CD4-positive, alpha-beta memory T cell (primary cell): ENCODE measurements around the gene ASPN. TPM values are rescaled to one million over a fixed set of nuclear protein-coding genes. Genes with fewer than 3 reads are reported as not detected.

Experiments
- CTCF ChIA-PET: fragments of 350-600 bp; sonication (Branson Sonifier 250); formaldehyde crosslinking; loops from one replicate; lab custom pipeline; 2021; ENCODE audit warnings: inconsistent platforms; ENCODE audit not compliant: partially characterized antibody; lab: Charles Lee
- POLR2A ChIA-PET: fragments of 350-600 bp; sonication (Branson Sonifier 250); formaldehyde crosslinking; loops from one replicate; lab custom pipeline; 2021; ENCODE audit not compliant: partially characterized antibody; lab: Charles Lee
- DNase-seq, 5 donors: peaks; one replicate each; pipeline versions ENCODE4 v3.0.0 to v3.0.0-alpha.2; 2020 to 2022; ENCODE audit warnings: mixed read lengths in 1 of 5
- H3K27ac ChIP-seq: one replicate; pipeline ENCODE4 v1.7.0; 2013; ENCODE audit warnings: low read depth, low read length
- H3K27me3 ChIP-seq: 2 replicates; pipeline ENCODE4 v1.7.0; 2013; ENCODE audit warnings: mild to moderate bottlenecking, low read length, moderate library complexity; ENCODE audit not compliant: insufficient read depth
- H3K36me3 ChIP-seq: 2 replicates; pipeline ENCODE4 v1.7.0; 2013; ENCODE audit warnings: mild to moderate bottlenecking, low read length, moderate library complexity; ENCODE audit not compliant: insufficient read depth
- H3K4me1 ChIP-seq: 2 replicates; pipeline ENCODE4 v1.7.0; 2013; ENCODE audit warnings: mild to moderate bottlenecking, low read length, moderate library complexity; ENCODE audit not compliant: insufficient read depth
- H3K4me3 ChIP-seq, 2 donors: one replicate each; pipeline ENCODE4 v1.7.0; 2013; ENCODE audit warnings: low read length in 2 of 2, mild to moderate bottlenecking in 1 of 2
- H3K9me3 ChIP-seq, 2 donors: one replicate each; pipeline ENCODE4 v1.7.0; 2013; ENCODE audit warnings: low read length in 2 of 2, control low read depth in 1 of 2; ENCODE audit not compliant: control insufficient read depth in 1 of 2
- H3K27ac Mint-ChIP-seq, 7 donors: one replicate each; pipeline ENCODE4 v1.8.0; 2020 to 2021; ENCODE audit warnings: mixed read lengths in 7 of 7, mild to moderate bottlenecking in 6 of 7, inconsistent platforms in 3 of 7, moderate library complexity in 3 of 7
- H3K27me3 Mint-ChIP-seq, 2 donors: one replicate each; pipeline ENCODE4 v1.8.0; 2020 to 2021; ENCODE audit warnings: mixed read lengths in 2 of 2
- H3K36me3 Mint-ChIP-seq, 2 donors: one replicate each; pipeline ENCODE4 v1.8.0; 2020 to 2021; ENCODE audit warnings: mixed read lengths in 2 of 2, inconsistent platforms in 1 of 2, mild to moderate bottlenecking in 1 of 2
- H3K4me1 Mint-ChIP-seq, 4 donors: one replicate each; pipeline ENCODE4 v1.8.0; 2020 to 2021; ENCODE audit warnings: mixed read lengths in 4 of 4, mild to moderate bottlenecking in 1 of 4
- H3K4me3 Mint-ChIP-seq, 8 donors: one replicate each; pipeline ENCODE4 v1.8.0; 2020 to 2021; ENCODE audit warnings: mixed read lengths in 8 of 8, mild to moderate bottlenecking in 7 of 8, moderate library complexity in 6 of 8, inconsistent platforms in 3 of 8
- H3K9me3 Mint-ChIP-seq, 8 donors: one replicate each; pipeline ENCODE4 v1.8.0; 2020 to 2021; ENCODE audit warnings: mixed read lengths in 8 of 8, mild to moderate bottlenecking in 5 of 8, inconsistent platforms in 3 of 8, moderate library complexity in 1 of 8
- intact Hi-C: fragments of 100-400 bp; cut with micrococcal nuclease; formaldehyde crosslinking; loops from one replicate; pipeline ENCODE4 v1.15.1; 2023
- polyA plus RNA-seq, 2 donors: library from polyadenylated mRNA; unstranded; fragments of 300-500 nt; fragmentation: Illumina TruSeq; gene quantifications; one replicate each; pipeline ENCODE4 v1.2.3, GENCODE V29; 2021
- total RNA-seq, 2 experiments: library from RNA; stranded (reverse); gene quantifications; one replicate each; pipeline ENCODE4 v1.2.3, GENCODE V29; 2021

Gene ASPN
- total RNA-seq (not detected), polyA plus RNA-seq (not detected)

- no peak within 1 kb of the TSS for H3K4me3 Mint-ChIP-seq
- H3K27me3 ChIP-seq, result no peaks in the 10 kb centered on the region
- no peaks in the 10 kb centered on the region for H3K36me3 Mint-ChIP-seq
- no peaks in the 10 kb centered on the region for H3K27me3 Mint-ChIP-seq
- H3K36me3 ChIP-seq, result no peaks in the 10 kb centered on the region
- peaks cover 0 to 3% (median 1%) of the 10 kb centered on the region in 4 donors for H3K4me1 Mint-ChIP-seq
- no peaks in the 10 kb centered on the region for H3K4me1 ChIP-seq
- no peaks in the 10 kb centered on the region for H3K9me3 ChIP-seq
- no peak for DNase-seq
- H3K27ac Mint-ChIP-seq, result no peak within 1 kb of the TSS
- intact Hi-C loops, result no loop called here
- ChIA-PET CTCF (no interaction called here), POLR2A (no interaction called here)
- H3K9me3 Mint-ChIP-seq, result no peaks in the 10 kb centered on the region
- no peak within 1 kb of the TSS for H3K4me3 ChIP-seq
- H3K27ac ChIP-seq, result no peak within 1 kb of the TSS
Measured at GRCh38 chr9:92482329-92482728, at the start of gene ASPN. TSS of gene ASPN (minus strand) at chr9:92482506.

- Histone ChIP-seq H3K27ac (no peak overlapping the region), H3K36me3 (no peaks in the 10 kb centered on the region), H3K27me3 (no peaks in the 10 kb centered on the region), H3K4me3 (no peak overlapping the region), H3K9me3 (no peaks in the 10 kb centered on the region), H3K4me1 (no peaks in the 10 kb centered on the region)
- intact Hi-C loops, result no loop called here
- DNase-seq, result no peak
- peaks cover 0 to 4% (median 0%) of the 10 kb centered on the region in 8 donors for H3K9me3 Mint-ChIP-seq
- no peaks in the 10 kb centered on the region for H3K27me3 Mint-ChIP-seq
- H3K4me3 Mint-ChIP-seq, result no peak overlapping the region
- ChIA-PET CTCF (no interaction called here), POLR2A (no interaction called here)
- H3K36me3 Mint-ChIP-seq, result no peaks in the 10 kb centered on the region
- peaks cover 0 to 12% (median 3%) of the 10 kb centered on the region in 4 donors for H3K4me1 Mint-ChIP-seq
- H3K27ac Mint-ChIP-seq, result no peak overlapping the region
Measured at GRCh38 chr9:92530893-92531292, 48.6 kb upstream of the ASPN start.

- POLR2A ChIA-PET, result no interaction called here
- Mint-ChIP-seq H3K4me1 (peaks cover 0 to 2% (median 2%) of the 10 kb centered on the region in 4 donors), H3K27me3 (no peaks in the 10 kb centered on the region), H3K36me3 (no peaks in the 10 kb centered on the region), H3K9me3 (peaks cover 0 to 4% (median 0%) of the 10 kb centered on the region in 8 donors), H3K27ac (no peak overlapping the region), H3K4me3 (no peak overlapping the region)
- CTCF ChIA-PET, result no interaction called here
- DNase-seq, result no peak
- no peaks in the 10 kb centered on the region for H3K36me3 ChIP-seq
- no peaks in the 10 kb centered on the region for H3K4me1 ChIP-seq
- no peaks in the 10 kb centered on the region for H3K27me3 ChIP-seq
- H3K27ac ChIP-seq, result no peak overlapping the region
- no peaks in the 10 kb centered on the region for H3K9me3 ChIP-seq
- H3K4me3 ChIP-seq, result no peak overlapping the region
- intact Hi-C loops, result no loop called here
Measured at GRCh38 chr9:92529124-92529523, 46.8 kb upstream of the ASPN start.

- Histone ChIP-seq H3K4me1 (no peaks in the 10 kb centered on the region), H3K4me3 (no peak overlapping the region), H3K27me3 (no peaks in the 10 kb centered on the region), H3K27ac (no peak overlapping the region), H3K9me3 (no peaks in the 10 kb centered on the region), H3K36me3 (no peaks in the 10 kb centered on the region)
- no peaks in the 10 kb centered on the region for H3K36me3 Mint-ChIP-seq
- ChIA-PET CTCF (no interaction called here), POLR2A (no interaction called here)
- peaks cover 0 to 4% (median 0%) of the 10 kb centered on the region in 8 donors for H3K9me3 Mint-ChIP-seq
- H3K4me3 Mint-ChIP-seq, result no peak overlapping the region
- H3K27ac Mint-ChIP-seq, result peak overlapping the region in 1 of 7 donors; percentile 0
- no peaks in the 10 kb centered on the region for H3K4me1 Mint-ChIP-seq
- DNase-seq, result no peak
- intact Hi-C loops, result no loop called here
- no peaks in the 10 kb centered on the region for H3K27me3 Mint-ChIP-seq
Measured at GRCh38 chr9:92528522-92528849, 46.2 kb upstream of the ASPN start.

GRCh38 chr9:92527832-92528521, 45.7 kb upstream of the ASPN start:
- ChIA-PET POLR2A (no interaction called here), CTCF (no interaction called here)
- intact Hi-C loops, result no loop called here
- no peaks in the 10 kb centered on the region for H3K27me3 ChIP-seq
- H3K36me3 ChIP-seq, result no peaks in the 10 kb centered on the region
- no peak overlapping the region for H3K27ac ChIP-seq
- H3K4me3 Mint-ChIP-seq, result no peak overlapping the region
- H3K4me3 ChIP-seq, result no peak overlapping the region
- H3K9me3 ChIP-seq, result no peaks in the 10 kb centered on the region
- peak overlapping the region in 1 of 7 donors; percentile 69 for H3K27ac Mint-ChIP-seq
- no peaks in the 10 kb centered on the region for H3K27me3 Mint-ChIP-seq
- H3K4me1 ChIP-seq, result no peaks in the 10 kb centered on the region
- H3K4me1 Mint-ChIP-seq, result no peaks in the 10 kb centered on the region
- no peaks in the 10 kb centered on the region for H3K36me3 Mint-ChIP-seq
- no peak for DNase-seq
- peaks cover 0 to 4% (median 0%) of the 10 kb centered on the region in 8 donors for H3K9me3 Mint-ChIP-seq

- intact Hi-C loops, result no loop called here
- H3K4me3 ChIP-seq, result no peak overlapping the region
- ChIA-PET POLR2A (no interaction called here), CTCF (no interaction called here)
- no peaks in the 10 kb centered on the region for H3K9me3 ChIP-seq
- Mint-ChIP-seq H3K9me3 (peaks cover 0 to 3% (median 0%) of the 10 kb centered on the region in 8 donors), H3K27ac (no peak overlapping the region), H3K27me3 (no peaks in the 10 kb centered on the region), H3K36me3 (no peaks in the 10 kb centered on the region), H3K4me1 (no peaks in the 10 kb centered on the region), H3K4me3 (no peak overlapping the region)
- H3K36me3 ChIP-seq, result no peaks in the 10 kb centered on the region
- H3K27ac ChIP-seq, result no peak overlapping the region
- no peaks in the 10 kb centered on the region for H3K4me1 ChIP-seq
- no peak for DNase-seq
- no peaks in the 10 kb centered on the region for H3K27me3 ChIP-seq
Measured at GRCh38 chr9:92527291-92527828, 45.1 kb upstream of the ASPN start.

- CTCF ChIA-PET, result no interaction called here
- Histone ChIP-seq H3K9me3 (no peaks in the 10 kb centered on the region), H3K36me3 (no peaks in the 10 kb centered on the region), H3K4me3 (no peak overlapping the region), H3K4me1 (no peaks in the 10 kb centered on the region), H3K27me3 (no peaks in the 10 kb centered on the region), H3K27ac (no peak overlapping the region)
- H3K27ac Mint-ChIP-seq, result no peak overlapping the region
- intact Hi-C loops, result no loop called here
- H3K9me3 Mint-ChIP-seq, result no peaks in the 10 kb centered on the region
- no peak overlapping the region for H3K4me3 Mint-ChIP-seq
- no peaks in the 10 kb centered on the region for H3K27me3 Mint-ChIP-seq
- H3K4me1 Mint-ChIP-seq, result no peaks in the 10 kb centered on the region
- POLR2A ChIA-PET, result interaction anchor here (0.6 to 0.7 kb wide), 2 partner anchors 45 to 1253 kb away, joined by 3 read pairs; no protein-coding TSS in a partner anchor
- no peak for DNase-seq
- no peaks in the 10 kb centered on the region for H3K36me3 Mint-ChIP-seq
Measured at GRCh38 chr9:92525306-92525705, 43.0 kb upstream of the ASPN start.
